Loucy (cell line): Measurements from ENCODE around the gene SYNJ2.

ENCODE experiments used
- H2AFZ ChIP-seq: fragments of 200-600 bp; sonication (generic); 2 replicates; pipeline ENCODE4 v1.6.0; 2016; ENCODE audit warnings: antibody characterized with exemption, mild to moderate bottlenecking, low read length, moderate library complexity
- H3F3A ChIP-seq: fragments of 200-600 bp; 2 replicates; pipeline ENCODE4 v1.6.0; 2016; ENCODE audit warnings: antibody characterized with exemption, low read depth, mild to moderate bottlenecking
- H3K27me3 ChIP-seq: fragments of 200-600 bp; sonication (generic); 2 replicates; pipeline ENCODE4 v1.6.1; 2014; ENCODE audit warnings: low read length, mild to moderate bottlenecking; ENCODE audit not compliant: insufficient read depth, poor library complexity, severe bottlenecking
- H3K36me3 ChIP-seq: fragments of 200-600 bp; sonication (generic); 2 replicates; pipeline ENCODE4 v1.6.1; 2016; ENCODE audit warnings: low read length; ENCODE audit not compliant: insufficient read depth
- H3K4me1 ChIP-seq: fragments of 200-600 bp; sonication (generic); 2 replicates; pipeline ENCODE4 v1.5.1; 2014; ENCODE audit warnings: low read length, mild to moderate bottlenecking; ENCODE audit not compliant: insufficient read depth, poor library complexity, severe bottlenecking
- H3K4me2 ChIP-seq: fragments of 200-600 bp; sonication (generic); 2 replicates; pipeline ENCODE4 v1.6.0; 2014; ENCODE audit warnings: antibody characterized with exemption, low read length, low read depth, mild to moderate bottlenecking; ENCODE audit not compliant: poor library complexity, severe bottlenecking
- H3K4me3 ChIP-seq: fragments of 200-600 bp; sonication (generic); 2 replicates; pipeline ENCODE4 v1.5.1; 2014; ENCODE audit warnings: low read length, mild to moderate bottlenecking, mixed read lengths; ENCODE audit not compliant: poor library complexity, severe bottlenecking
- H3K79me2 ChIP-seq: fragments of 200-600 bp; sonication (generic); 2 replicates; pipeline ENCODE4 v1.6.1; 2014; ENCODE audit warnings: low read length; ENCODE audit not compliant: insufficient read depth
- H3K9ac ChIP-seq: fragments of 200-600 bp; sonication (generic); 2 replicates; pipeline ENCODE4 v1.6.0; 2014; ENCODE audit warnings: mild to moderate bottlenecking, low read depth, low read length, moderate library complexity; ENCODE audit not compliant: poor library complexity, severe bottlenecking
- H3K9me2 ChIP-seq: fragments of 200-600 bp; sonication (generic); replicated peaks from 2 replicates; pipeline ENCODE4 v1.6.1; 2016; ENCODE audit warnings: low read depth, low read length, mixed read lengths
- H3K9me3 ChIP-seq: fragments of 200-600 bp; sonication (generic); 2 replicates; pipeline ENCODE4 v1.6.1; 2014; ENCODE audit warnings: mild to moderate bottlenecking, antibody characterized with exemption, low read length, low read depth; ENCODE audit not compliant: insufficient read depth
- H4K20me1 ChIP-seq: fragments of 200-600 bp; sonication (generic); 2 replicates; pipeline ENCODE4 v1.6.0; 2014; ENCODE audit warnings: antibody characterized with exemption, low read length, mild to moderate bottlenecking; ENCODE audit not compliant: insufficient read depth, poor library complexity, severe bottlenecking
- CTCF ChIP-seq: fragments of 200-600 bp; sonication (generic); conservative IDR thresholded peaks from 2 replicates; pipeline ENCODE4 v1.5.1; 2014; ENCODE audit warnings: mild to moderate bottlenecking, antibody characterized with exemption, low read length
- EZH2phosphoT487 ChIP-seq: fragments of 200-600 bp; IDR thresholded peaks from 2 replicates; pipeline ENCODE4 v1.6.1; 2018; ENCODE audit warnings: antibody characterized with exemption, mild to moderate bottlenecking, moderate library complexity, borderline replicate concordance

The SYNJ2 gene

GRCh38 chr6:158019416-158019815, 37.8 kb downstream of the SYNJ2 start:
- Histone ChIP-seq H3K9me2 (no peaks in the 10 kb centered on the region), H2AFZ (no peak overlapping the region), H3K27me3 (no peaks in the 10 kb centered on the region), H3K4me3 (no peak overlapping the region), H4K20me1 (no peaks in the 10 kb centered on the region), H3K9ac (no peak overlapping the region), H3K4me1 (peaks cover 12% of the 10 kb centered on the region), H3K36me3 (peaks cover 33% of the 10 kb centered on the region; the same call in 1 of the 2 replicates), H3F3A (no peaks in the 10 kb centered on the region), H3K4me2 (no peak overlapping the region), H3K79me2 (peaks cover 24% of the 10 kb centered on the region), H3K9me3 (no peaks in the 10 kb centered on the region)
- TF ChIP-seq CTCF (no peak), EZH2phosphoT487 (no peak)

- Histone ChIP-seq H3K4me1 (peaks cover 10% of the 10 kb centered on the region), H3F3A (no peaks in the 10 kb centered on the region), H3K4me2 (no peak overlapping the region), H3K9me3 (no peaks in the 10 kb centered on the region), H3K9ac (no peak overlapping the region), H3K4me3 (no peak overlapping the region), H2AFZ (no peak overlapping the region), H3K27me3 (no peaks in the 10 kb centered on the region), H4K20me1 (no peaks in the 10 kb centered on the region), H3K9me2 (no peaks in the 10 kb centered on the region), H3K36me3 (peaks cover 33% of the 10 kb centered on the region; the same call in 1 of the 2 replicates), H3K79me2 (peaks cover 16% of the 10 kb centered on the region)
- TF ChIP-seq CTCF (no peak), EZH2phosphoT487 (no peak)
These were observed 38.6 kb downstream of the SYNJ2 start for GRCh38 chr6:158020272-158020711.

GRCh38 chr6:158020811-158021210, 39.1 kb downstream of the SYNJ2 start:
- Histone ChIP-seq H3K79me2 (peaks cover 11% of the 10 kb centered on the region; the same call in 1 of the 2 replicates), H3K4me3 (no peak overlapping the region), H3K9me2 (no peaks in the 10 kb centered on the region), H3K27me3 (no peaks in the 10 kb centered on the region), H3K4me2 (no peak overlapping the region), H4K20me1 (no peaks in the 10 kb centered on the region), H3F3A (no peaks in the 10 kb centered on the region), H2AFZ (no peak overlapping the region), H3K9me3 (no peaks in the 10 kb centered on the region), H3K4me1 (peaks cover 7% of the 10 kb centered on the region), H3K36me3 (peaks cover 33% of the 10 kb centered on the region; the same call in 1 of the 2 replicates), H3K9ac (no peak overlapping the region)
- TF ChIP-seq EZH2phosphoT487 (no peak), CTCF (no peak)
